NCI-H2227 (cell line): ENCODE data around the gene ATP11C.

Experiments
- DNase-seq: peaks from one replicate; lab custom pipeline; 2025; ENCODE audit not compliant: unreplicated experiment; lab: John Stamatoyannopoulos, UW

The ATP11C gene

DNA sequence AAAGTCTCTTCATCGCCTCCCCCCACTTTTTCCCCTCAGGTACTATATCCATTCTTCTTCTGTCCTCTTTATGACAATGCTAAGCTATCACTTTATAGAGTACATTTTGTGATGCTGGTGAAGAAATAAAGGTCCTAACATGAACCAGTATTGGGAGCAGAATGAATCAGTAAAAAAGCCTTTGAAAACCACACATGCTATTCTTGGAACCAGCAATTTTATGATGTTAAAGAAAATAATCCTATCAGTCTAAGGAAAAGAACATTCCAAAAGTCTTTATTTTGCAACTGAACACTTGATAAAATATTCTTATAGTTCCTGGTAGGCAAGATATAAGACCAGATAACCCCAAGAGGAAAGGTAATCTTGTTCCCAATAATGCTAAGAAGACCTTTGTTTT lies 117.1 kb downstream of the ATP11C start:
- no peak for DNase-seq

GRCh38 chrX:139811942-139812629 lies 120.8 kb downstream of the ATP11C start:
- DNase-seq: no peak

DNA sequence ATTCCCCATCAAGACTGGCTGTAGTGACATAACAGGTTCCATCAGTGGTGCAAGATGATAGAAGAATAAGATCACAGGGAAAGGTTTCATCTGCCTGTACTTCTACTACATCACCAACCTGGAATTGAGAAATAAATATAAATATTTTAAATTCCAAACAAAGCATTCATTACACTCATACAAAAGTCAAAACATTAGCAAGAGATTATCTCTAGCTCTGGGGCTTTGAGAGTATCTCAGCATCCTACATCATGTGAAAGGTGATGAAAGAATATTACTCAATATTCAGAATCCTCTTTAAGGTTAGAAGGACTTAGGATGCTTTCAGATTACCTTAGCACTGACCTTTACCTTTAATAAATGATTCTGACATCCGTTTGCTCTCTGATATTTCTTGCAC lies 128.4 kb downstream of the ATP11C start:
- DNase-seq: no peak

DNA sequence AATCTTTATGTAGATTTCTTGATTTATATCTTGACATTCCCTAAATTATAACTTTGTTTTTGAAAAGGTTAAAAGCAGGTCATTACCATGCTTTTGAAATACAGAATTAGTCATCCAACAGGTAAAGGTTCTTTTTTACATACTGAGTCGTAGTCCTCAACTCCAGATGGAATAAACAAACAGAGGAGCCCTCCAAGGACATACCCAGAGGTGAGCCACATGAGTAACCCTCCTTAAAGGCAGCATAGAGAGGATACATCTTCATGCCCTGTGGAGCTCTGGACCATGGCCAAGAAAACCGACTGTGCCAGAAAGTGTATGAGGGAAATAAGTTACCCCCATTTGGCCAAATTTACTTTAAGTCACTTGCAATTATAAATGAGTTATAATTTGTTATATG lies 129.6 kb downstream of the ATP11C start:
- DNase-seq: no peak

GRCh38 chrX:139802048-139802447 lies 130.8 kb downstream of the ATP11C start:
- DNase-seq: no peak

GRCh38 chrX:139801397-139801813 lies 131.4 kb downstream of the ATP11C start:
- DNase-seq: no peak

DNA sequence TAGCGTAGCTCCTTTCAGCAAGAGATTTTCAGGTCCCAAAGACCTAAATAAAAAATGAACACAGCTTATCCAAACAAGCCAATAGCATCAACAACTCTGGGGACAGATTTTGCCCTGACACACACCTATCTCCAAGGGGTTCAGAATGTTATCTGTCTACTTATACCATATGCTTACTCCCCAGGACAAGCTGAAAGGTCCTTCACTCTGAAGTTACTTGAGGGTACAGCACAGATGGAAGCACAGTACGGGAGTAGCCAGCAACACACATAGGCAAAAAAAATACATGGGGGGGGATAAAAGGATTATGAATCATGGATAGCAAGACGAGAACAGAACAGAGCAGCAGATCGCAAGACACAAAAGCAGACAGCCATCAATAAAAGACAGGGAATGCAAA lies 134.2 kb downstream of the ATP11C start:
- no peak for DNase-seq

GRCh38 chrX:139795196-139795595 lies 137.7 kb downstream of the ATP11C start:
- DNase-seq: no peak

GRCh38 chrX:139787601-139788000 lies 145.3 kb downstream of the ATP11C start:
- no peak for DNase-seq

GRCh38 chrX:139784807-139785206 lies 148.0 kb downstream of the ATP11C start:
- DNase-seq: no peak

GRCh38 chrX:139783959-139784358 lies 148.9 kb downstream of the ATP11C start:
- no peak for DNase-seq

GRCh38 chrX:139783030-139783429 lies 149.8 kb downstream of the ATP11C start:
- no peak for DNase-seq

- no peak for DNase-seq
Measured at GRCh38 chrX:139776599-139776998, 156.3 kb downstream of the ATP11C start.

DNA sequence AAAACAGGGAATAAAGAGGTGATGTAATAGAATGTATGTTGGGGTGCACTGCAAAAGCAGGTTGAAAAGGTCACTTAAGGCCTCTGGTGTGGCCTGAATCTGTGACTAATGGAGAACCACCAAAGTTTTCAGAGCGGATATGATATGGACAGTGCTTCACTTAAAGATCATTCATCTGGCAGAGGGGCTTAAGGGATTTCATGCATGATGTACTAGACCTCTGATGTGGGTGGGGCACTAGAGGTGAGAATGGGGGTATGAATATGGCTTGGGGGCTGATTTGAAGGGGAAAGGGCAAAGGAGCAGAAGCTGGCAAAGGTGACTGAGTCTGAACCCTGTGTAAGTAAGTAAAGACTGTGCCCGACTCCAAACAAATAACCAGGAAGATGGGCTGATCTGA lies 162.5 kb downstream of the ATP11C start:
- DNase-seq: no peak

GRCh38 chrX:139766545-139766983 lies 166.3 kb downstream of the ATP11C start:
- no peak for DNase-seq

GRCh38 chrX:139762400-139763183 lies 170.3 kb downstream of the ATP11C start:
- DNase-seq: no peak

GRCh38 chrX:139759637-139760036 lies 173.2 kb downstream of the ATP11C start:
- DNase-seq: peak; percentile 3

GRCh38 chrX:139758809-139759208 lies 174.0 kb downstream of the ATP11C start:
- no peak for DNase-seq

DNA sequence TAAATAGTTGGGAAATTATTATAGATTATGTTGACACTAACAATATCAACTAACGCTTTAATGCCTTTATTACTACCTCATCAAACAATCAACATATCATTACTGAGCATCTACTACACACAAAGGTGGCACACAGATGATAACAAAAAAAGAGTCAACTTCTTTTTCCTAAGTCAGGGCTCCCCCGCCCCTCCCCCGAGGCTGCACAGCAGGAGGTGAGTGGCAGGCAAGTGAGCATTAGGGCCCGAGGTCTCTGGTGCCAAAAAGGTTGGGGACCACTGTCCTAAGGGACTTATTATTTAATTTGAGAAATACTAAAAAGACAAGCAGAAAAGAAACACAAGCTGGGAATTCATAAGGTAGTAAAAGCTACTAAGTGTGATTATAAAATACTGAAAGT lies 174.6 kb downstream of the ATP11C start:
- DNase-seq: no peak

DNA sequence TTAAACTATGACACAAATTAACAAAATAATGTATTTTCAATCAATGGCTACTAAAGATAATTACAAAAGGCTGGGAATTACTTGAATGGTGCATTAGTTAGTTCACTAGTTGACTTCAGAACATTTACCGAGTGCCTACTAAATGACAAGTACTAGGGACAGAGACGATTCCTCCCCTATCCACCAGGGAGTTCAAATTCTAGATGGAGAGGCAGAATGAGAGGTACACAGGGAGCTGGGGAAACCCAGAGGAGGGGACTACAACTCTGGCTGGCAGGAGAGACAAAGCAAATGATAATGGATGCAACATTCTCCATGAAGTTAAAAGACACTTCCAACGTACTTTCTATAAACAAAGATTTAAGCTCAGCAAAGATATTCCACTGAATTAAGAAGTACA lies 181.8 kb downstream of the ATP11C start:
- DNase-seq: no peak

DNA sequence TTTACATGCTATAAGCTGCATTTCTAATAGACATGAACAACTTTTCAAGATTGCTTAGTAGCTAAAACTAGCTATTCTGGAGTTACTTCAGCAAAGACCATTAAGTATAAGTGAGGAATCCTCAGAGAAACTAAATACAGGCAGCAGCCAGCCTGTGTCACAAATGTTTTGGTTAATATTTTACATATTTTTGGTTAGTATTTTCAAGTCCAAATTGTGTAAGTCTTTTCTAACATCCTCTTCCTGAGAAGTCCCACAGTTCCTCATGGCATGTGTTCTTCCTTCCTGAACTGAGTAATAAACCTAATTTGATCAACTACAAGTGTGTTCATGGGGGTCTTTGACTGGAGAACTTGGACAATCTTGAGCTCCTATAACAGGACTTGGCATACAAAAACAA lies 182.5 kb downstream of the ATP11C start:
- DNase-seq: no peak

DNA sequence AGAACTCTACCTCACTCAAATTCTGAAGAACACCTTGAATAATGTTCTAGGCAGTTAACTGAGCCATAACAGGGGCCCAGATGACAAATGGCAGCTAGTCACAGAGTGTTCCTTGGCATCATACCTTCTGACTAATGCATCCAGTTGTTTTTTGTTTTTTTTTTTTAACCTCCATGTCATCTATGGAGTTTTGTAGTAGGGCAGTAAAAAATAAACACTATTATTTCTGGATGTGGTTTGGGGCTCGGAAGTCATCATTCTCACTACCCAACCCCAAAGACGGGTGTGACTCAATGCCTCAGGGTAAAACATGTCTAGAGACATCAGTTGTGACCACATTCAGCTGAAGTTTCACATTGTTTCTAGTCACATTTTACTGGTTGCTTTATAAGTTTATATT lies 193.7 kb downstream of the ATP11C start:
- no peak for DNase-seq

DNA sequence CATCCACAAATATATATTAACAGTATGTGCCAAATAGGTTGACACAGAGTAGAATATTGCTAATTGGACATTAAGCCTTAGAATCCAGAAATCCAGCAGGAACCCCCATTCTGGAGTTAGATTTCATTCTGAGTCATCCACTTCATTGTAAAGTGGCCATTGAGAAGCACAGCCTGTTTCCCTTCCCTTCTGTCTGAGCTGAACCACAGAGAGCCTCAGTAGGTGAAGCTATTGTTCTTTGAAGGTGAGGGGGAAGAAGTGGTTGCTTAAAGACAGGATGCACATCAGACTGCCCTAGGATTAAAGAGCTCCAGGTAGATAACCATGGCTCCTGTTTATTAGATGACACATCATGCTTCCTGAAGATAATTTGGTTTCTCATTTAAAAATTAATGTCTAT lies 194.3 kb downstream of the ATP11C start:
- no peak for DNase-seq
